NB4 (cell line): ENCODE measurements around the gene CAVIN1.
"Not testable (repeated sequence)": the region's sequence is repeated elsewhere in the genome, so short reads cannot be mapped to it uniquely, and the experiment has no call there.

ENCODE experiments used
- DNase-seq: peaks from one replicate; pipeline ENCODE4 v3.0.0; 2010; ENCODE audit warnings: low read depth
- H3K4me3 ChIP-seq: one replicate; pipeline ENCODE4 v1.5.1; 2011; ENCODE audit warnings: mild to moderate bottlenecking, low read depth, low read length, moderate library complexity
- MYC ChIP-seq: IDR thresholded peaks from 2 replicates; pipeline ENCODE4 v1.6.1; 2011; ENCODE audit warnings: low read depth, low read length
- POLR2A ChIP-seq: IDR thresholded peaks from 2 replicates; pipeline ENCODE4 v1.6.1; 2011; ENCODE audit warnings: mild to moderate bottlenecking; ENCODE audit not compliant: insufficient read length; ENCODE audit errors: extremely low read depth
- TF ChIP-seq, protein P1 (sequence below): IDR thresholded peaks from 2 replicates; pipeline ENCODE4 v1.6.1; 2011; ENCODE audit warnings: low read depth, low read length
- TF ChIP-seq, protein P2 (sequence below): IDR thresholded peaks from one replicate; pipeline ENCODE4 v1.5.1; 2012; ENCODE audit warnings: low read depth, low read length

CAVIN1 gene

DNA sequence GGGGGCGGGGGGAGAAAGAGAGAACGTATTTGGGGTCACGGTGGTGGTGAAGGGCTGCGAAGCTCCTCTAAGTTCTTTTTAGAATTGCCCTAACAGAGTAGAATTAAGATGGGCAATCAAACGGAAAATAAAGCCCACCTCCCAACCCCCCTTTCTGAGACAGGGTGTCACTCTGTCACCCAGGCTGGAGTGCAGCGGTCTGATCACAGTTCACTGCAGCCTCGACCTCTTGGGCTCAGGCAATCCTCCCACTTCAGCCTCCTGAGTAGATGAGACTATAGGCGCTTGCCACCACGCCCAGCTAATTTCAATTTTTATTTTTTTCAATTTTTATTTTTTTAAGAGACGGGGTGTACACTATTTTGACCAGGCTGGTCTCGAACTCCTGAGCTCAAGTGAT, 710 bp upstream of the CAVIN1 start:
- DNase-seq: no peak
- H3K4me3 ChIP-seq: no peak overlapping the region
- TF ChIP-seq, protein P1, sequence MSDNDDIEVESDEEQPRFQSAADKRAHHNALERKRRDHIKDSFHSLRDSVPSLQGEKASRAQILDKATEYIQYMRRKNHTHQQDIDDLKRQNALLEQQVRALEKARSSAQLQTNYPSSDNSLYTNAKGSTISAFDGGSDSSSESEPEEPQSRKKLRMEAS: no peak
- no peak for TF ChIP-seq MYC
- TF ChIP-seq, protein P2, sequence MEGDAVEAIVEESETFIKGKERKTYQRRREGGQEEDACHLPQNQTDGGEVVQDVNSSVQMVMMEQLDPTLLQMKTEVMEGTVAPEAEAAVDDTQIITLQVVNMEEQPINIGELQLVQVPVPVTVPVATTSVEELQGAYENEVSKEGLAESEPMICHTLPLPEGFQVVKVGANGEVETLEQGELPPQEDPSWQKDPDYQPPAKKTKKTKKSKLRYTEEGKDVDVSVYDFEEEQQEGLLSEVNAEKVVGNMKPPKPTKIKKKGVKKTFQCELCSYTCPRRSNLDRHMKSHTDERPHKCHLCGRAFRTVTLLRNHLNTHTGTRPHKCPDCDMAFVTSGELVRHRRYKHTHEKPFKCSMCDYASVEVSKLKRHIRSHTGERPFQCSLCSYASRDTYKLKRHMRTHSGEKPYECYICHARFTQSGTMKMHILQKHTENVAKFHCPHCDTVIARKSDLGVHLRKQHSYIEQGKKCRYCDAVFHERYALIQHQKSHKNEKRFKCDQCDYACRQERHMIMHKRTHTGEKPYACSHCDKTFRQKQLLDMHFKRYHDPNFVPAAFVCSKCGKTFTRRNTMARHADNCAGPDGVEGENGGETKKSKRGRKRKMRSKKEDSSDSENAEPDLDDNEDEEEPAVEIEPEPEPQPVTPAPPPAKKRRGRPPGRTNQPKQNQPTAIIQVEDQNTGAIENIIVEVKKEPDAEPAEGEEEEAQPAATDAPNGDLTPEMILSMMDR: no peak
- TF ChIP-seq POLR2A: no peak

DNA sequence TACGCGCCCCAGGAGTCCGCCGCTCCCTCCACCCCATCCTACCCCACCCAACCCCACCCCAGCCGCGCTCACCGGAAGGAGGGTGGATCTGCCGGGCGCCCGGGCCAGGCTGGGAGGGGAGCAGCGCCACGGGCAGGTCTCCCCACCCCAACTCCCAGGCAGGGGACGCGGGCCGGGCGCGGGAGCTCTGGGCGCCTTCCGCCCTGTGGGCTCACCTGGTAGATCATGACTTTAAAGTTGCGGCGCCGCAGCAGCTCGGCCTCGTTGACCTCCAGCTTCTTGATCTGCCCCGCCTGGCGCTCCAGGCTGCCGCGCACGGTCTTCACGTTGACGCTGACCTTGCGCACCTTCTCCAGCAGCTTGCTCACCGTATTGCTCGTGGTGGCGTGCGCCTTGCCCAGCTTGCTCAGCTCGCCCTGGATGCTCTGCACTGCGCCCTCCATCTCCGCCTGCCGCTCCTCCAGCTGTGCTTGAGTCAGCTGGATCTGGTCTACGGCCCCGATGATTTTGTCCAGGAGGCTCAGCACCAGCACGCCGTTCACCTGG, 571 bp downstream of the CAVIN1 start:
- H3K4me3 ChIP-seq: no peak overlapping the region
- peak; percentile 21 for DNase-seq
- TF ChIP-seq, protein P1: no peak

DNA sequence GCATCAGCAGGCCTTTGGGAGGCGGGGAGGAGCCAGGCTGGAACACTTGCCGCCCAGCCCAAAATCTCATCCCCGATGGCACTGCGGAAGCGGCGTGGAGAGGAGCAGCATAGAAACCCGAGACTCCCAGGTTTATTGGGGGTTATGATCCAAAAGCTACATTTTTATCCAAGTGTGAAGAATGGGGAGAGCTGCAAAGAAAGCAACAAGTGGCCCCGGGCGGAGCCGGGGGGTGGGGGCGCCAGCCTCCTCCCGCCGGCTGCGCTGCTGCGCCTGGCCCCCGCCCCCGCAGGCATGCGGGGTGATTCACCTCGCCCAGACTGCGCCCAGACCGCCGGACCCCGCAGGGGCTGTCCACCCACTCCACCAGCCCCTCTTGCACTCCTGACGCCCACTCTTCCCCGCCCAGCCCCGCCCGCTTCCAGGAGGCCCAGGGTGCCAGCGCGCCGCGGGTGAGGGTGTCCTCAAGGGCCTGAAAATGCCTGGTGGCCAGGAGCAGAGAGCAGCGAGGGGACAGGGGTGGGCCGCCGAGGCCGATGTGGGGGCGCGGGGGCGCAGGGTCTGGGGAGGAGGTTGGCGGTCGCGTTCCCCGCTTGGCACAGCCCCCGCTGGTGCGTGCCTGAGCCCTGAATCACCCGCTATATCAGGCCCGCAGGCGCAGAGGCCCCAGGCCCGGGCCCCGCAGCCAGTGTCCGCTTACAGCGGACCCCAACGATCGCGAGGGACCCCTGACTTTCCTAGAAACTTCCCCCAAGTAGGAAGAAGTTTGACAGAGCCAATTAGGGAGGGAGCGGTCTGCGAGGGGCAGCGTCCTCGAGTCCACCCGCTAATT, 1.3 kb downstream of the CAVIN1 start:
- no peak overlapping the region for H3K4me3 ChIP-seq
- peak; percentile 35 for DNase-seq
- no peak for TF ChIP-seq MYC
- TF ChIP-seq, protein P1: no peak

DNA sequence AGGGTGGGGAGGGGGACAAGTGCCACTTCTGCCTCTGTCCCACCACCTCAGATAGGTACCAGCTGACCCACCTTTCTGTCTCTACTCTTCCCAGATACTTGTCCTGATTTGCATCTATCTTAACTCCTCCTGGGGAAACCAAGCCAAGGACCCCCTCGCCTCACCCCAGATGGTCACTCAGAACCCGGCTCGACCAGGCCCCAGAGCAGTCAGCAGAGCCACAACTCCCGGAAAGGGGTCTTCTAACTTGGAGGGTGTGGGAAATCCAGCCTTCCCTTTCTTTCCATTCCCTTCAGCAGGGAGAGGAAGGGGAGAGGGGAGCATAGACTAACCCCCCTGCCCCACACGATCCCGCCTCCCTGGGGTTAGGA, 1.9 kb downstream of the CAVIN1 start:
- DNase-seq: no peak
- no peak overlapping the region for H3K4me3 ChIP-seq
- TF ChIP-seq, protein P1: no peak
- TF ChIP-seq, protein P2: no peak
- TF ChIP-seq MYC (no peak), POLR2A (no peak)

DNA sequence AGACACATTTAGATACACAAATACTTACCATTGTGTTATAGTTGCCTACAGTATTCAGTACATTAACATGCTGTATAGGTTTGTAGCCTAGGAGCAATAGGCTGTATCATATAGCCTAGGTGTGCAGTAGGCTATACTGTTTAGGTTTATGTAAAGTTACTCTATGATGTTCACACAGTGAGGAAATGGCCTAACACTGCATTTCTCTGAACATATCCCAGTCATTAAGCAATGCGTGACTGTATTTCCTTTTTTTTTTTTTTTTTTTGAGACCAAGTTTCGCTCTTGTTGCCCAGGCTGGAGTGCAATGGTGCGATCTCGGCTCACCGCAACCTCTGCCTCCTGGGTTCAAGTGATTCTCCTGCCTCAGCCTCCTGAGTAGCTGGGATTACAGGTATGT, 5.1 kb downstream of the CAVIN1 start:
- H3K4me3 ChIP-seq, DNase-seq: not testable (repeated sequence)

DNA sequence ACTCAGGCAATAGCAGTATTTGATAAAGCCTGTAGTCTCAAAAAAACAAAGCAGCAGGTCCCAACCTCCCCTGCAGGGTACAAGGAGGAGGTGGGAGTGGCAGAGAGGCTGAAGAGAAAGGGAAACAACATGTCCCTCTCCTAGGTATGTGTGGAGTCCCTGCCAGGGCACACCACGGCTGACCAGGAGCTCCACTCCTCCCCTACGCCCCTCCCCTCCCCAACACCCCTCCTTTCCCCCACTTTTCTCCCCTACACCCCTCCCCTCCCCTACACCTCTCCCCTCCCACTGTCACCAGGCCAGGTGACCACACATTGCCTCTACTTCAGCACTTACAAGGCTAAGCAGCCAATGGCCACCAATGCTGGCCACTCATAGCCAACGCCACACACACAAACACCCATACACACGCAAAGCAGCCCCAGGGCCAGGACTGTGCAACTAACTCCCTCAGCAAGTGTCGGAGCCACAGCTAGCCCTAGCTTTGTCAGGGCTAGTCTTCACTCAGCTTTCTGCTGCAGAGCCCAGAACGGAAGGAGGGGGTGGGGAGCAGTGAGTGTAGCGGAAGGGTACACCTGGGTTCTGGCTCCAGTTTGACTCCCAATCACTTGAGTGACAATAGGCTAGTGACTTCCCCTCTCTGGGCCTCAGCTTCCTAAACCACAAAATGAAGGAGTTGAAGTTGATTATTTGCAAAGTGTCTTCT, 8.2 kb downstream of the CAVIN1 start:
- 0 out of 2 replicates have a peak, but pooled peaks have one; percentile 12 for TF ChIP-seq MYC
- TF ChIP-seq, protein P1: no peak; the same call in 1 of the 2 replicates
- no peak overlapping the region for H3K4me3 ChIP-seq

DNA sequence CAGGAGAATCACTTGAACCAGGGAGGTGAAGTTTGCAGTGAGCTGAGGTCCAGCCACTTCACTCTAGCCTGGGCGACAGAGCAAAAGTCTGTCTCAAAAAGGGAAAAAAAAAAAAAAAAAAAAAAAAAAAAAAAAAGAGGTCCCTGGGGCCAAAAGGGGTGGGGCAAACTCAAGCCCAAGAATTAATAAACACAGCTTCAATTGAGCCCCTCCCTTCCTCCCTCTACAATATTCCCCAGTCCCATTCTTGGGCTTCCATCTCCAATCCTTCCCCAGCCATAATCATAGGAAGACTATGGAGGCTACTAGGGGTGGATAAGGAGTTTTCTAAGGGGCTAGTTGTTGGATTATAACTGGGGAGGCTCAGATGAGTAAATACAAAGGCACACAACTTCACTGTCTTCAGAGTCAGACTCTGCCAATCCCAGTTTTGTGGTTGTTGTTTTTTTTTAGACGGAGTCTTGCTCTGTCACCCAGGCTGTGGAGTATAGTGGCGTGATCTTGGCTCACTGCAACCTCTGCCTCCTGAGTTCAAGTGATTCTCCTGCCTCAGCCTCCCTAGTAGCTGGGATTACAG, 9.5 kb downstream of the CAVIN1 start:
- DNase-seq: no peak
- TF ChIP-seq MYC: no peak
- no peak for TF ChIP-seq POLR2A
- TF ChIP-seq, protein P1: no peak
- TF ChIP-seq, protein P2: no peak
- H3K4me3 ChIP-seq: no peak overlapping the region

More for the DNA sequence above, 8.2 kb downstream of the CAVIN1 start:
- DNase-seq: peak; percentile 50
